Spinal cord (tissue), 10 donors: ENCODE results near the gene ATP8B3. TPM values are rescaled to one million over a fixed set of nuclear protein-coding genes. Genes with fewer than 3 reads are reported as not detected.
A peak's percentile ranks its signal among the peaks of the same experiment; 100 is the strongest.

Experiments used
- DNase-seq, 6 donors: peaks; one replicate each; pipeline versions ENCODE4 v3.0.0 to v3.0.0-alpha.2; 2013 to 2015; ENCODE audit warnings: low spot score in 6 of 6, low read depth in 4 of 6
- H3K27ac ChIP-seq: one replicate; pipeline ENCODE4 v1.5.1; 2013; ENCODE audit warnings: low read depth, low read length, control low read depth
- H3K27me3 ChIP-seq: one replicate; pipeline ENCODE4 v1.6.1; 2013; ENCODE audit warnings: low read length; ENCODE audit not compliant: control insufficient read depth, insufficient read depth
- H3K36me3 ChIP-seq: one replicate; pipeline ENCODE4 v1.6.1; 2013; ENCODE audit warnings: low read length; ENCODE audit not compliant: control insufficient read depth, insufficient read depth
- H3K4me1 ChIP-seq: one replicate; pipeline ENCODE4 v1.6.1; 2013; ENCODE audit warnings: low read length; ENCODE audit not compliant: control insufficient read depth, insufficient read depth
- H3K4me3 ChIP-seq: one replicate; pipeline ENCODE4 v1.5.1; 2013; ENCODE audit warnings: low read depth, low read length, control low read depth
- H3K9me3 ChIP-seq: one replicate; pipeline ENCODE4 v1.6.1; 2013; ENCODE audit warnings: low read length; ENCODE audit not compliant: control insufficient read depth, insufficient read depth
- WGBS: methylation state at CpG from one replicate; pipeline ENCODE4 v1.1.5; 2013; ENCODE audit warnings: missing lambda C conversion rate; ENCODE audit not compliant: insufficient coverage; 5-methylcytosine and 5-hydroxymethylcytosine counted together
- polyA plus RNA-seq, 2 donors: library from polyadenylated mRNA; unstranded; fragments of 120-200 nt; gene quantifications; one replicate each; pipeline ENCODE4 v1.2.1, GENCODE V29; 2013; ENCODE audit not compliant: insufficient read length in 2 of 2
- total RNA-seq, 2 donors: library from RNA; depleted of rRNA in 1 of 2; stranded (reverse); fragments of 120-200 nt in 1 of 2; fragments of >200 nt in 1 of 2; gene quantifications; one replicate each; pipeline versions ENCODE4 v1.2.3 to v1.2.4, GENCODE V29; 2013 to 2014
- donor health status: healthy.

The ATP8B3 gene
- total and polyA plus RNA-seq, 4 donors, result 1.0 to 2.1 (median 1.4) TPM

GRCh38 chr19:1826557-1827521, 14.8 kb upstream of the ATP8B3 start:
- WGBS, result 60% methylated on average over 52 of the region's 63 CpGs
- no peak for DNase-seq

GRCh38 chr19:1825909-1826556, 14.0 kb upstream of the ATP8B3 start:
- H3K9me3 ChIP-seq, result no peaks in the 10 kb centered on the region
- no peak overlapping the region for H3K4me3 ChIP-seq
- peaks cover 91% of the 10 kb centered on the region for H3K36me3 ChIP-seq
- no peak overlapping the region for H3K27ac ChIP-seq
- WGBS, result 20% methylated on average over 11 of the region's 15 CpGs
- DNase-seq, result peak; percentile 33 to 90 (median 65)
- no peaks in the 10 kb centered on the region for H3K27me3 ChIP-seq
- H3K4me1 ChIP-seq, result peaks cover 18% of the 10 kb centered on the region

More at GRCh38 chr19:1826557-1827521, 14.8 kb upstream of the ATP8B3 start:
- H3K4me1 ChIP-seq, result peaks cover 18% of the 10 kb centered on the region
- H3K27me3 ChIP-seq, result no peaks in the 10 kb centered on the region
- peaks cover 84% of the 10 kb centered on the region for H3K36me3 ChIP-seq
- H3K27ac ChIP-seq, result no peak overlapping the region
- H3K4me3 ChIP-seq, result no peak overlapping the region
- no peaks in the 10 kb centered on the region for H3K9me3 ChIP-seq

- Histone ChIP-seq H3K9me3 (no peaks in the 10 kb centered on the region), H3K36me3 (peaks cover 94% of the 10 kb centered on the region), H3K27me3 (no peaks in the 10 kb centered on the region), H3K4me1 (peaks cover 18% of the 10 kb centered on the region), H3K4me3 (no peak overlapping the region), H3K27ac (no peak overlapping the region)
- 89% methylated on average over 11 of the region's 14 CpGs for WGBS
- DNase-seq, result no peak
Measured at GRCh38 chr19:1824252-1824622, 12.2 kb upstream of the ATP8B3 start.

- 94% methylated on average over 36 of the region's 36 CpGs for WGBS
- H3K36me3 ChIP-seq, result peaks cover 95% of the 10 kb centered on the region
- no peak for DNase-seq
Measured at GRCh38 chr19:1823539-1824251, 11.6 kb upstream of the ATP8B3 start.

GRCh38 chr19:1823020-1823419, 10.9 kb upstream of the ATP8B3 start:
- no peak overlapping the region for H3K27ac ChIP-seq
- H3K36me3 ChIP-seq, result peaks cover 95% of the 10 kb centered on the region
- WGBS, result 92% methylated on average over 5 of the region's 8 CpGs
- H3K9me3 ChIP-seq, result no peaks in the 10 kb centered on the region
- no peak for DNase-seq
- no peak overlapping the region for H3K4me3 ChIP-seq
- no peaks in the 10 kb centered on the region for H3K27me3 ChIP-seq
- peaks cover 18% of the 10 kb centered on the region for H3K4me1 ChIP-seq

More at GRCh38 chr19:1823539-1824251, 11.6 kb upstream of the ATP8B3 start:
- H3K27ac ChIP-seq, result no peak overlapping the region
- no peak overlapping the region for H3K4me3 ChIP-seq
- H3K4me1 ChIP-seq, result peaks cover 18% of the 10 kb centered on the region
- no peaks in the 10 kb centered on the region for H3K9me3 ChIP-seq
- H3K27me3 ChIP-seq, result no peaks in the 10 kb centered on the region

GRCh38 chr19:1822210-1822609, 10.1 kb upstream of the ATP8B3 start:
- Histone ChIP-seq H3K9me3 (no peaks in the 10 kb centered on the region), H3K4me1 (peaks cover 18% of the 10 kb centered on the region), H3K27me3 (no peaks in the 10 kb centered on the region), H3K36me3 (peaks cover 95% of the 10 kb centered on the region), H3K4me3 (no peak overlapping the region), H3K27ac (no peak overlapping the region)
- peak in 1 of 6 donors; percentile 11 for DNase-seq
- 84% methylated on average over 19 of the region's 19 CpGs for WGBS

- Histone ChIP-seq H3K4me3 (no peak overlapping the region), H3K4me1 (peaks cover 6% of the 10 kb centered on the region), H3K9me3 (no peaks in the 10 kb centered on the region), H3K36me3 (peaks cover 98% of the 10 kb centered on the region), H3K27me3 (no peaks in the 10 kb centered on the region), H3K27ac (no peak overlapping the region)
- no peak for DNase-seq
- WGBS, result 64% methylated on average over 35 of the region's 43 CpGs
Measured at GRCh38 chr19:1819341-1820255, 7.5 kb upstream of the ATP8B3 start.

- Histone ChIP-seq H3K36me3 (peaks cover 99% of the 10 kb centered on the region), H3K9me3 (no peaks in the 10 kb centered on the region), H3K4me3 (no peak overlapping the region), H3K27ac (no peak overlapping the region), H3K4me1 (peaks cover 8% of the 10 kb centered on the region), H3K27me3 (no peaks in the 10 kb centered on the region)
- WGBS, result 88% methylated on average over 26 of the region's 33 CpGs
- DNase-seq, result no peak
Measured at GRCh38 chr19:1818549-1819195, 6.6 kb upstream of the ATP8B3 start.
